ENCODE results near the gene ACIN1. TPM values are rescaled to one million over a fixed set of nuclear protein-coding genes. Genes with fewer than 3 reads are reported as not detected.

ACIN1 gene
- total and polyA plus RNA-seq, 9 of the 15 experiments (the other 6 are each of a cell fraction or from before 2014, with no cell fraction given) = 5.0 to 196 (median 129) TPM

DNA sequence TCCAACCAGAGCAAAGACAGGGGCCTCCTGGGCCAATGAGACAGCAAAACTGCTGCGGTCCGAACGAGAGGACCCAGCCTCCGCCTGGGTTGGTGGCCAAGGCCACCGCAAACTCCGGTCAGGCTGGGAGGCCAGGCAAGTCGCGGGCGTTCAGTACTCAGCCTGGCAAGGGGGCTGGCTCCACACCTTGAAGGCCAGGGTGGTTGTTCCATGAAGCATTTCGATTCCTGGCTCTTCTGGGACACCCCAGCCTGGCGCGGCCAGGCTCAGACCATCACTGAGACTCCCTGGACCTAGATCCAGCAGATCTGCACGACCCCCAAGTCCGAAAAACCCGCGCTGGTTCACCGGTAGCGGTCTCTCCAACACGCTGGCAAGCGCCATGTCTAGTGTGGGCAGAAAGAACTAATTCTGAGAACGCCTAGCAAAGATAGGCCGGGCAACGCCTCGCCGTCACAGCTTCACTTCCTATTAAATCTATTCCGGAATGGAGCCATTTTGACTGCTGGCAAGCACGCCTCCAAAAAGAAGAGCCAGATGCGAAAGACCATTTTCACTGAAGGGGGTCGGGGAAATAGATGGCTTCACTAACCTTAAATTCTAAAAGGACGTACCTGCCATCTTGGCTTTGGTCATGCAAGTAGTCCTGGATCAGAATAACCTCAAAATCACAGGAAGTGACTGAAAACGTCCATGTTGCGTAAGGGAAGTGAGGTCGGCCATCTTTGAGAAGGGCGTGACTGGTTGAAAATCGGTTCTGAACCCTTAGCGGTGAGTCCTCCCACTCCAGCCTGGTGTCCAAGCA is 60.2 kb downstream of the ACIN1 start, which contains the start of gene PSMB5:
Gene PSMB5 (minus strand): TSS at position 403 of the 805 bp plus-strand sequence. CDS start 19 bp downstream, at position 384.
- in situ Hi-C loops (cut with MboI) = no loop called here
- WGBS (ENCODE audit: insufficient coverage, low coverage, missing lambda C conversion rate) = 1% methylated on average over 36 of the region's 36 CpGs
- intact Hi-C loops (cut with micrococcal nuclease) = no loop called here
- ATAC-seq = peak; percentile 98
- peak within 1 kb of the TSS; percentile 97 for H3K4me2 ChIP-seq (ENCODE audit: insufficient read depth, low read length)
- peak within 1 kb of the TSS; percentile 94 for H3K27ac ChIP-seq (ENCODE audit: extremely low read depth, low read depth, low read length)
- BruUV-seq (replicated peaks) = no TSS peak
- peak within 1 kb of the TSS; percentile 99 for H2AFZ ChIP-seq (ENCODE audit: low read depth, low read length)
- H3K4me3 ChIP-seq = peak within 1 kb of the TSS; percentile 78
- no peaks in the 10 kb centered on the region for H3K9me3 ChIP-seq (replicated peaks; ENCODE audit: control insufficient read depth, insufficient read depth, low read depth, low read length)
- no peaks in the 10 kb centered on the region for H4K20me1 ChIP-seq (replicated peaks; ENCODE audit: control insufficient read depth, insufficient read depth, low read length)
- peak within 1 kb of the TSS; percentile 98 to 100 for H3K9ac ChIP-seq (ENCODE audit: insufficient read depth in 1 of 2, low read depth in 2 of 2, low read length in 2 of 2)
- CTCF ChIA-PET (ENCODE audit: low intra/inter-chr PET ratio) = no interaction called here
- H3K79me2 ChIP-seq (ENCODE audit: control insufficient read depth, insufficient read depth, low read length) = peaks cover 40% of the 10 kb centered on the region
- peak; percentile 85 to 97 (median 90) for DNase-seq (ENCODE audit: extremely low read depth in 1 of 4, low spot score in 3 of 4)
- POLR2A ChIA-PET = interaction anchor here (0.6 to 3.2 kb wide), 8 partner anchors 9 to 52 kb away, joined by 3 to 11 read pairs (median 4); partner anchors contain the start of genes AJUBA and CDH24
- H3K36me3 ChIP-seq (ENCODE audit: control insufficient read depth, insufficient read depth, low read length) = peaks cover 36% of the 10 kb centered on the region
- FAIRE-seq = peak; percentile 99
- peaks cover 9 to 14% of the 10 kb centered on the region in 2 experiments; a peak in 4 of 5 replicates for H3K4me1 ChIP-seq (replicated peaks in 1 of 2; ENCODE audit: control insufficient read depth in 2 of 2, insufficient read depth in 2 of 2, low read length in 2 of 2)
- H3K9me1 ChIP-seq (ENCODE audit: control insufficient read depth, insufficient read depth, low read length) = no peaks in the 10 kb centered on the region
- no peaks in the 10 kb centered on the region for H3K27me3 ChIP-seq (ENCODE audit: control insufficient read depth in 2 of 2, insufficient read depth in 2 of 2, low read length in 2 of 2)
- TF ChIP-seq KLF6 (CRISPR knock-in tag; IDR thresholded peaks at IDR 0.05; ENCODE audit: borderline replicate concordance) (0 out of 2 replicates have a peak, but pooled peaks have one; percentile 57), CREB5 (CRISPR knock-in tag; IDR thresholded peaks at IDR 0.05) (no peak), CREB3L1 (IDR thresholded peaks at IDR 0.05; ENCODE audit: borderline replicate concordance, low read depth) (peak; percentile 69; the same call in 1 of the 2 replicates), GTF2E2 (tag; IDR thresholded peaks at IDR 0.05) (peak; percentile 72; the same call in 1 of the 2 replicates), KDM5B (IDR thresholded peaks at IDR 0.05; ENCODE audit: insufficient replicate concordance, low read depth, low read length) (peak; percentile 87), ZNF23 (CRISPR knock-in tag; IDR thresholded peaks at IDR 0.05) (no peak), NR4A1 (CRISPR knock-in tag; IDR thresholded peaks at IDR 0.05) (no peak), NR4A1 (tag; IDR thresholded peaks at IDR 0.05) (peak; percentile 69; the same call in 1 of the 2 replicates), ZBTB43 (CRISPR knock-in tag; IDR thresholded peaks at IDR 0.05) (no peak), POLR2B (IDR thresholded peaks at IDR 0.05; ENCODE audit: low read depth, partially characterized antibody) (peak; percentile 75), RCOR1 (IDR thresholded peaks at IDR 0.05; ENCODE audit: borderline replicate concordance in 1 of 2, low read depth in 2 of 2, low read length in 2 of 2) (peak in 1 of 2 experiments; percentile 64; a peak in 1 of 4 replicates)
- TF ChIP-seq, protein P1, sequence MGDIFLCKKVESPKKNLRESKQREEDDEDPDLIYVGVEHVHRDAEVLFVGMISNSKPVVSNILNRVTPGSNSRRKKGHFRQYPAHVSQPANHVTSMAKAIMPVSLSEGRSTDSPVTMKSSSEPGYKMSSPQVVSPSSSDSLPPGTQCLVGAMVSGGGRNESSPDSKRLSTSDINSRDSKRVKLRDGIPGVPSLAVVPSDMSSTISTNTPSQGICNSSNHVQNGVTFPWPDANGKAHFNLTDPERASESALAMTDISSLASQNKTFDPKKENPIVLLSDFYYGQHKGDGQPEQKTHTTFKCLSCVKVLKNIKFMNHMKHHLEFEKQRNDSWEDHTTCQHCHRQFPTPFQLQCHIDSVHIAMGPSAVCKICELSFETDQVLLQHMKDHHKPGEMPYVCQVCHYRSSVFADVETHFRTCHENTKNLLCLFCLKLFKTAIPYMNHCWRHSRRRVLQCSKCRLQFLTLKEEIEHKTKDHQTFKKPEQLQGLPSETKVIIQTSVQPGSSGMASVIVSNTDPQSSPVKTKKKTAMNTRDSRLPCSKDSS (IDR thresholded peaks at IDR 0.05; ENCODE audit: low read depth, partially characterized antibody) = no peak
- TF ChIP-seq, protein P2, sequence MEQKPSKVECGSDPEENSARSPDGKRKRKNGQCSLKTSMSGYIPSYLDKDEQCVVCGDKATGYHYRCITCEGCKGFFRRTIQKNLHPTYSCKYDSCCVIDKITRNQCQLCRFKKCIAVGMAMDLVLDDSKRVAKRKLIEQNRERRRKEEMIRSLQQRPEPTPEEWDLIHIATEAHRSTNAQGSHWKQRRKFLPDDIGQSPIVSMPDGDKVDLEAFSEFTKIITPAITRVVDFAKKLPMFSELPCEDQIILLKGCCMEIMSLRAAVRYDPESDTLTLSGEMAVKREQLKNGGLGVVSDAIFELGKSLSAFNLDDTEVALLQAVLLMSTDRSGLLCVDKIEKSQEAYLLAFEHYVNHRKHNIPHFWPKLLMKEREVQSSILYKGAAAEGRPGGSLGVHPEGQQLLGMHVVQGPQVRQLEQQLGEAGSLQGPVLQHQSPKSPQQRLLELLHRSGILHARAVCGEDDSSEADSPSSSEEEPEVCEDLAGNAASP (IDR thresholded peaks at IDR 0.05) = no peak

All from K562 (cell line).